ENCODE data around the gene HBG2. TPM values are rescaled to one million over a fixed set of nuclear protein-coding genes. Genes with fewer than 3 reads are reported as not detected.

Gene HBG2
- total and polyA plus RNA-seq, 2 donors from 2014 or later = not detected

GRCh38 chr11:5280582-5281102 lies 26.1 kb upstream of the HBG2 start:
- peak in 2 of 5 donors; percentile 23 to 64 for DNase-seq

GRCh38 chr11:5279471-5280090 lies 25.0 kb upstream of the HBG2 start:
- no peak overlapping the region for H3K4me3 ChIP-seq (ENCODE audit: low read length in 3 of 3)
- no peaks in the 10 kb centered on the region for H3K27me3 ChIP-seq (ENCODE audit: control insufficient read depth, insufficient read depth, low read length)
- no peaks in the 10 kb centered on the region for H3K4me1 ChIP-seq (ENCODE audit: control insufficient read depth in 2 of 3, insufficient read depth in 2 of 3, low read depth in 1 of 3, low read length in 3 of 3)
- TF ChIP-seq CTCF (IDR thresholded peaks at IDR 0.05; ENCODE audit: borderline replicate concordance, extremely low read depth, insufficient read depth) = no peak
- intact Hi-C loops (cut with DNase I) = no loop called here
- no peaks in the 10 kb centered on the region for H3K9me3 ChIP-seq (ENCODE audit: control insufficient read depth in 2 of 3, insufficient read depth in 1 of 3, low read length in 3 of 3)
- no peak for DNase-seq
- H3K9ac ChIP-seq (ENCODE audit: low read length in 3 of 3) = no peak overlapping the region
- FAIRE-seq = no peak
- H3K27ac ChIP-seq (ENCODE audit: low read depth in 2 of 2, low read length in 2 of 2) = no peak overlapping the region
- no peaks in the 10 kb centered on the region for H3K36me3 ChIP-seq (ENCODE audit: control insufficient read depth in 2 of 3, insufficient read depth in 3 of 3, low read length in 3 of 3)

More at GRCh38 chr11:5280582-5281102, 26.1 kb upstream of the HBG2 start:
- H3K27me3 ChIP-seq (ENCODE audit: control insufficient read depth, insufficient read depth, low read length) = no peaks in the 10 kb centered on the region
- no peaks in the 10 kb centered on the region for H3K36me3 ChIP-seq (ENCODE audit: control insufficient read depth in 2 of 3, insufficient read depth in 3 of 3, low read length in 3 of 3)
- no peak overlapping the region for H3K9ac ChIP-seq (ENCODE audit: low read length in 3 of 3)
- H3K9me3 ChIP-seq (ENCODE audit: control insufficient read depth in 2 of 3, insufficient read depth in 1 of 3, low read length in 3 of 3) = no peaks in the 10 kb centered on the region
- H3K4me1 ChIP-seq (ENCODE audit: control insufficient read depth in 2 of 3, insufficient read depth in 2 of 3, low read depth in 1 of 3, low read length in 3 of 3) = no peaks in the 10 kb centered on the region
- no peak overlapping the region for H3K27ac ChIP-seq (ENCODE audit: low read depth in 2 of 2, low read length in 2 of 2)
- no peak for FAIRE-seq
- TF ChIP-seq CTCF (IDR thresholded peaks at IDR 0.05; ENCODE audit: borderline replicate concordance, extremely low read depth, insufficient read depth) = no peak
- intact Hi-C loops (cut with DNase I) = no loop called here
- H3K4me3 ChIP-seq (ENCODE audit: low read length in 3 of 3) = no peak overlapping the region

GRCh38 chr11:5277807-5278382 lies 23.3 kb upstream of the HBG2 start:
- Histone ChIP-seq H3K4me1 (ENCODE audit: control insufficient read depth in 2 of 3, insufficient read depth in 2 of 3, low read depth in 1 of 3, low read length in 3 of 3) (no peaks in the 10 kb centered on the region), H3K27ac (ENCODE audit: low read depth in 2 of 2, low read length in 2 of 2) (no peak overlapping the region), H3K9me3 (ENCODE audit: control insufficient read depth in 2 of 3, insufficient read depth in 1 of 3, low read length in 3 of 3) (no peaks in the 10 kb centered on the region), H3K9ac (ENCODE audit: low read length in 3 of 3) (no peak overlapping the region), H3K27me3 (ENCODE audit: control insufficient read depth, insufficient read depth, low read length) (no peaks in the 10 kb centered on the region), H3K36me3 (ENCODE audit: control insufficient read depth in 2 of 3, insufficient read depth in 3 of 3, low read length in 3 of 3) (no peaks in the 10 kb centered on the region), H3K4me3 (ENCODE audit: low read length in 3 of 3) (no peak overlapping the region)
- FAIRE-seq = no peak
- intact Hi-C loops (cut with DNase I) = no loop called here
- TF ChIP-seq CTCF (IDR thresholded peaks at IDR 0.05; ENCODE audit: borderline replicate concordance, extremely low read depth, insufficient read depth) = no peak
- DNase-seq = no peak
